KMS-11 (cell line): ENCODE results near the gene ITGB7.
"Not testable (repeated sequence)": the region's sequence is repeated elsewhere in the genome, so short reads cannot be mapped to it uniquely, and the experiment has no call there.

Experiments
- H2AFZ ChIP-seq: fragments of 200-600 bp; sonication (generic); 2 replicates; pipeline ENCODE4 v1.6.1; 2016; ENCODE audit warnings: antibody characterized with exemption, mixed run types, low read depth
- H3K27ac ChIP-seq: fragments of 200-600 bp; sonication (generic); 2 replicates; pipeline ENCODE4 v1.6.1; 2016; ENCODE audit warnings: mild to moderate bottlenecking, mixed run types
- H3K27me3 ChIP-seq: fragments of 200-600 bp; sonication (generic); 2 replicates; pipeline ENCODE4 v1.6.1; 2017; ENCODE audit warnings: mild to moderate bottlenecking, low read depth, mixed run types, moderate library complexity; ENCODE audit not compliant: insufficient read depth
- H3K36me3 ChIP-seq: fragments of 200-600 bp; sonication (generic); 2 replicates; pipeline ENCODE4 v1.6.1; 2017; ENCODE audit warnings: mild to moderate bottlenecking, mixed run types; ENCODE audit not compliant: insufficient read depth
- H3K4me1 ChIP-seq: fragments of 200-600 bp; sonication (generic); 2 replicates; pipeline ENCODE4 v1.6.1; 2016; ENCODE audit warnings: mild to moderate bottlenecking, low read depth, mixed run types; ENCODE audit not compliant: poor library complexity, severe bottlenecking
- H3K4me2 ChIP-seq: fragments of 200-600 bp; sonication (generic); 2 replicates; pipeline ENCODE4 v1.7.0; 2016; ENCODE audit warnings: mild to moderate bottlenecking, mixed run types
- H3K4me3 ChIP-seq: fragments of 200-600 bp; sonication (generic); IDR thresholded peaks from 2 replicates; pipeline ENCODE4 v1.6.1; 2017; ENCODE audit warnings: low read depth, low read length, mixed read lengths; ENCODE audit not compliant: insufficient read depth
- H3K79me2 ChIP-seq: fragments of 200-600 bp; sonication (generic); 2 replicates; pipeline ENCODE4 v1.6.1; 2016; ENCODE audit warnings: low read depth, mixed run types; ENCODE audit not compliant: insufficient read depth
- H3K9ac ChIP-seq: fragments of 200-600 bp; sonication (generic); 2 replicates; pipeline ENCODE4 v1.6.1; 2016; ENCODE audit warnings: mild to moderate bottlenecking, mixed run types
- H4K20me1 ChIP-seq: fragments of 200-600 bp; sonication (generic); 2 replicates; pipeline ENCODE4 v1.6.1; 2016; ENCODE audit warnings: mild to moderate bottlenecking, mixed run types; ENCODE audit not compliant: insufficient read depth
- TF ChIP-seq, protein P1 (sequence below): fragments of 200-600 bp; sonication (generic); conservative IDR thresholded peaks from 2 replicates; pipeline ENCODE4 v1.6.1; 2017; ENCODE audit warnings: low read depth, mild to moderate bottlenecking, antibody characterized with exemption, low read length, moderate library complexity, mixed read lengths

ITGB7 gene

DNA sequence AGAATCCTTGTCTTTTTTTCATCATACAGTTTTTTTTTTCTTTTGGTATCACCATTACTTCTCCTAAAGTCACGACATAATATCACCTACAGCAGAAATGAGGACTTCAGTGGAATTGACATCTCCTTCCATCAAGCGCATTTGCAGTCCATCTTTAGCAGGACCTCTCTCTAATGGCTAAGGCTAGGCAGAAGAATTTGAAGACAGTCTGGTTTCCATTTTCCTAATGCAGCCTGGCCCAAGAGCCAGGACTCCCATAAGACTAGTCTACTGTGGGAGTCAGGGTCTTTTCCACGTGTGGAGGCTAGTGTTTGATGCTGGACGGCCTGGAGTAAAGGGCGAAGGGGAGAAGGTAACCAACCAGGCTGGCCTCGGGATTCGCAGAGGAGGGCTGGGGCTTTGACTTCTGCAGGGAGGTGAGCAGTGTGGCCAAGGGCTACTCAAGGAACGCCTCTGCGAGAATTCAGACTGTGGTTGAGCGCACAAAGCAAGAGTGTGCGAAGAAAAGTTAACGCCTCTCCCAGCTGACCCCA is 27.3 kb downstream of the ITGB7 start:
- Histone ChIP-seq H3K9ac (peak overlapping the region; percentile 62), H3K4me1 (peaks cover 67% of the 10 kb centered on the region), H3K79me2 (peaks cover 39% of the 10 kb centered on the region), H3K36me3 (no peaks in the 10 kb centered on the region), H3K4me3 (peak overlapping the region; percentile 96), H3K27ac (peak overlapping the region; percentile 79), H3K4me2 (peak overlapping the region; percentile 80), H3K27me3 (no peaks in the 10 kb centered on the region), H4K20me1 (no peaks in the 10 kb centered on the region), H2AFZ (peak overlapping the region; percentile 78)
- TF ChIP-seq, protein P1, sequence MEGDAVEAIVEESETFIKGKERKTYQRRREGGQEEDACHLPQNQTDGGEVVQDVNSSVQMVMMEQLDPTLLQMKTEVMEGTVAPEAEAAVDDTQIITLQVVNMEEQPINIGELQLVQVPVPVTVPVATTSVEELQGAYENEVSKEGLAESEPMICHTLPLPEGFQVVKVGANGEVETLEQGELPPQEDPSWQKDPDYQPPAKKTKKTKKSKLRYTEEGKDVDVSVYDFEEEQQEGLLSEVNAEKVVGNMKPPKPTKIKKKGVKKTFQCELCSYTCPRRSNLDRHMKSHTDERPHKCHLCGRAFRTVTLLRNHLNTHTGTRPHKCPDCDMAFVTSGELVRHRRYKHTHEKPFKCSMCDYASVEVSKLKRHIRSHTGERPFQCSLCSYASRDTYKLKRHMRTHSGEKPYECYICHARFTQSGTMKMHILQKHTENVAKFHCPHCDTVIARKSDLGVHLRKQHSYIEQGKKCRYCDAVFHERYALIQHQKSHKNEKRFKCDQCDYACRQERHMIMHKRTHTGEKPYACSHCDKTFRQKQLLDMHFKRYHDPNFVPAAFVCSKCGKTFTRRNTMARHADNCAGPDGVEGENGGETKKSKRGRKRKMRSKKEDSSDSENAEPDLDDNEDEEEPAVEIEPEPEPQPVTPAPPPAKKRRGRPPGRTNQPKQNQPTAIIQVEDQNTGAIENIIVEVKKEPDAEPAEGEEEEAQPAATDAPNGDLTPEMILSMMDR: peak; percentile 13; the same call in 1 of the 2 replicates

DNA sequence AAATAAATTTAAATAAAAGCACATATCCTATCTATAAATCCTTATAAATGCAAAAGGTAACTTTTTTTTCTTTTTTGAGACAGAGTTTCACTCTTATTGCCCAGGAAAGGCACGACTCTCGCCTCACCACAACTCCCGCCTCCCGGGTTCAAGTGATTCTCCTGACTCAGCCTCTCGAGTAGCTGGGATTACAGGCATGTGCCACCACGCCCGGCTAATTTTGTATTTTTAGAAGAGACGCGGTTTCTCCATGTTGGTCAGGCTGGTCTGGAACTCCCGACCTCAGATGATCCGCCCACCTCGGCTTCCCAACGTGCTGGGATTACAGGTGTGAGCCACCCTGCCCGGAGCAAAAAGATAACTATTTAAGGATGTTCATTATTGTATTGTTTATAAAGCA is 28.2 kb downstream of the ITGB7 start:
- H3K79me2 ChIP-seq: peaks cover 33% of the 10 kb centered on the region

DNA sequence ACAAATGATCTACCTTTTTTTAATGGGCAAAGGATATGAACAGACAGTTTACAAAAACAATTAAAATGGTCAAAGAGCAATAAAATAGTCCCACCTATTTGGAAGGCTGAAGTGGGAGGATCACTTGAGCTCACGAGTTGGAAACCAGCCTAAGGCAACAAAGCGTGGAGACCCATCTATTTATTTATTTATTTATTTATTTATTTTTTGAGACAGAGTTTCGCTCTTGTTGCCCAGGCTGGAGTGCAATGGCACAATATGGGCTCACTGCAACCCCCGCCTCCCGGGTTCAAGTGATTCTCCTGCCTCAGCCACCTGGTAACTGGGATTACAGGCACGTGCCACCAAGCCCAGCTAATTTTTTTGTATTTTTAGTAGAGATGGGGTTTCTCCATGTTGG is 29.6 kb downstream of the ITGB7 start:
- H3K4me2 ChIP-seq, H3K27me3 ChIP-seq, H3K9ac ChIP-seq, H3K36me3 ChIP-seq, H3K4me3 ChIP-seq, H4K20me1 ChIP-seq, H3K27ac ChIP-seq, H2AFZ ChIP-seq: not testable (repeated sequence)
- peaks cover 57% of the 10 kb centered on the region for H3K4me1 ChIP-seq
- H3K79me2 ChIP-seq: peaks cover 19% of the 10 kb centered on the region

More for the DNA sequence above, 28.2 kb downstream of the ITGB7 start:
- H2AFZ ChIP-seq, H3K9ac ChIP-seq, H3K27me3 ChIP-seq, H3K4me3 ChIP-seq, H4K20me1 ChIP-seq, H3K36me3 ChIP-seq: not testable (repeated sequence)
- Histone ChIP-seq H3K27ac (peak overlapping the region; percentile 79; the same call in 1 of the 2 replicates), H3K4me2 (peak overlapping the region; percentile 80), H3K4me1 (peaks cover 70% of the 10 kb centered on the region)

DNA sequence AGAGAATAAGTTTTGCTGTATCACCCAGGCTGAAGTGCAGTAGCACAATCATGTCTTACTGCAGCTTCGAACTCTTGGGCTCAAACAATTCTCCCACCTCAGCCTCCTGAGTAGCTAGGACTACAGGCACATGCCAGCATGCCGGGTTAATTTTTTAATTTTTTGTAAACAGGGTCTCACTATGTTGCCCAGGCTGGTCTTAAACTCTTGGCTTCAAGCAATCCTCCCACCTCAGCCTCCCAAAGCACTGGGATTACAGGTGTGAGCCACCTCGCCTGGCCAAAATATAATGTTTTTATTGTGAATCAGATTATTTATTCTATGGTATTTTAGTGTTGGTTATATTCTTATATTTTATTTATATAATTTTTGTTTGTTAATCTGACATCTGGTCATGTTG is 30.3 kb downstream of the ITGB7 start:
- H3K36me3 ChIP-seq: no peaks in the 10 kb centered on the region
- TF ChIP-seq, protein P1: no peak
- H4K20me1 ChIP-seq: no peaks in the 10 kb centered on the region
- peaks cover 50% of the 10 kb centered on the region for H3K4me1 ChIP-seq
- H3K4me3 ChIP-seq: no peak overlapping the region
- H3K9ac ChIP-seq: no peak overlapping the region
- H3K27ac ChIP-seq: no peak overlapping the region
- peaks cover 12% of the 10 kb centered on the region for H3K79me2 ChIP-seq
- H3K27me3 ChIP-seq: no peaks in the 10 kb centered on the region
- no peak overlapping the region for H3K4me2 ChIP-seq
- no peak overlapping the region for H2AFZ ChIP-seq

DNA sequence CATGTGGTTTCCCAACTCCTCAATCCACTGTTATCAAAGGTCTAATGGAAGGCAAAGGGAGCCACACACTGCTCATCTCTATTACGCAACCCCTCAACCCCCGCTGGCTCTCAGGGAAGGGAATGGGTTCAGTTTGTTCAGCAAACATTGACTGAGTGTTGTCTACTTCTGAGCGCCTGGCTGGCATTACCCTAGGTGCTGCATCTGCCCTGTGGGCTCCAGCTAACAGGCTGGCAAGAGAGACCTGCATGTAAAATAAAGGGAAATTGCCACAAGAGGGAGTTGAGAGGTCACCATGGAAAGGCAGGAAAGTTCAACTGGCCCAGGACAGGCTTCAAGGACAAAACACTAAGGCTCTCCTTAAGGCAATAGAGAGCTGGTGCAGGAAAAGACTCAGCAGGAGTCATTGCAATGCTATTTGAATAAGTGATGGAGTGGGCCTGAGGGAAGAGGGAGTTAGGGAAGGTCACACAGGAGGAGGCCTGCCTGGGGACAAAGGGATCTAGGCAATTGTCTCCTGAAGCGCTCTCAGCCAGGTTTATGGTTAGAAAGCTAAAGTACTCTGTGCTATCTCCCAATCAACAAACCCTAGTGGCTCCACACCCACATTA is 32.1 kb downstream of the ITGB7 start:
- H3K4me1 ChIP-seq: peaks cover 46% of the 10 kb centered on the region
- H3K27me3 ChIP-seq: no peaks in the 10 kb centered on the region
- no peaks in the 10 kb centered on the region for H3K36me3 ChIP-seq
- no peak overlapping the region; the same call in 1 of the 2 replicates for H3K27ac ChIP-seq
- TF ChIP-seq, protein P1: peak; percentile 81
- no peak overlapping the region for H3K4me2 ChIP-seq
- H2AFZ ChIP-seq: no peak overlapping the region
- H3K9ac ChIP-seq: no peak overlapping the region
- H3K4me3 ChIP-seq: no peak overlapping the region
- no peaks in the 10 kb centered on the region for H4K20me1 ChIP-seq
- peaks cover 6% of the 10 kb centered on the region; the same call in 1 of the 2 replicates for H3K79me2 ChIP-seq
